Kidney capillary endothelial cell (primary cell): ENCODE data around the gene PPARGC1A.

ENCODE experiments used
- DNase-seq: peaks from one replicate; pipeline ENCODE4 v3.0.0-alpha.2; 2018; ENCODE audit warnings: low spot score

PPARGC1A gene

GRCh38 chr4:23839279-23839678, 50.6 kb downstream of the PPARGC1A start:
- no peak for DNase-seq

- DNase-seq: no peak
Measured at GRCh38 chr4:23838607-23839006, 51.2 kb downstream of the PPARGC1A start.

GRCh38 chr4:23838131-23838530, 51.7 kb downstream of the PPARGC1A start:
- no peak for DNase-seq

DNA sequence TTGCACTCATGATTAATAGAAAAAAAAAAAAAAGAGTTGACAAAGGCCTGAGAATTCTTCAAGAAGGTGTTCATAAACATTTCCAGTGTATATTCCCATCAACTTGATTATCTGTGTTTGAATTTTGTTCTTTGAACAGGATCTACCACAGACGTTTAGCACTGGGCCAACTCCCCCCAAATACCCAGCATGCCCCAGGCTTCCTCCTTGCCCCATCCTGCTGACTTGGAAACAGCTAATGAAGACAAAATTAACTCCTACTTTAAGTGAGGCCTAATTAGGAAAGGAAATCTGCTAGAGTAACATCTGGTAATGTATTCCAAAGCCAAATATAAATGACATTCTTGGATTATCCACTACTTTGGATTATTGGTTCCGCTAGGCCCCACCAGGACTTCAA, 52.5 kb downstream of the PPARGC1A start:
- no peak for DNase-seq

DNA sequence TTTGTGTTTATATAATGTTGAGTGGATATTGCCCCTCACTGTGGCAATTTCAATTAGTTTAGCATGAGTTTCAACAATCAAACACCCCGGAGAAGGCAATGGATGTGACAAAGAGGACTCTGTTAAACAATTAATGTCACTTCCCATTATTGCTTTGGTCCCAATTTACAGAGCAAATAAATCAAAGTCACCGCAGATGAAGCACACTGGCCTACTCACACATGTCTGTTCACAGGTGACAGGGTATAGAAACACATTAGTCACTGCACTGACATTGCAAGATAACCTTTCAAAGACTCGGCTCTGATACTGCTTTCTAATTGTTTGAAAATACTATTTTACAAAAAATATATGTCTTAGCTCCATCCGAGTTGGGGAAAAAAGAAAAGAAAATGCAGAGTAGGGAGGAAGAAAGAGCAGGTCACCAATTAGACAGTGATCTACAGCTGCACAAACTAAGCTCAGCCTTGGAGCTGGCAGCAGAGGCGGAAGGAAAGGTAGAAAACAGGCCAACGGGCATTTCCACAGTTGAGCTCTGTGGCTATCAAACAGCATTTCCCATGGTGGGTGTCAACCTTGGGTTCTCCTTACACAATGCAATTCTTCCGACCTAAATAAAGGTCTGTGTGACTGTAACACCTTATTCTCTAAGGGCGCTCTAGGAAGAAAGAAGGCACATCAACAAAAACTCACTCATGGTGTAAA, 53.9 kb downstream of the PPARGC1A start:
- DNase-seq: no peak

DNA sequence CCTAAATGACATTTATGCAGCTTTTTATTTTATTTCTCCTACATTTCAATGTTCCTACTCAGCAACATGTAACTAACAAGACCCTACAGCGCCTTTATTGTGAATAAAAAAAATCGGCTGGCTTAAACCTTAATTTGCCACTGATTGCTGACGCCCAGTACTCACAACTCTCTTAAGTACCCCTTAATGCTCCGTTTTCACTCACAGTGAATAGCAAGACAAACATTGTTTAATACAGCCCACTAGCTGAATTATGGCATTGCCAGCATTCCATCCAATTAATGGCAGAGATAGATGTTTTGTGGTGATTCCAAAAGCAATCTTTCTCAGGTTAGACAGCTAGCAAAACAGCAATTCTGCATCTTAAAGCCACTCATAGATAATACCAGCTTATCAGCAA, 61.1 kb downstream of the PPARGC1A start:
- DNase-seq: no peak

- DNase-seq: no peak
Measured at GRCh38 chr4:23828020-23828715, 61.7 kb downstream of the PPARGC1A start.

GRCh38 chr4:23822181-23822580, 67.7 kb downstream of the PPARGC1A start:
- DNase-seq: no peak

GRCh38 chr4:23819041-23819511, 70.8 kb downstream of the PPARGC1A start:
- no peak for DNase-seq

- no peak for DNase-seq
Measured at GRCh38 chr4:23818097-23818885, 71.6 kb downstream of the PPARGC1A start.

DNA sequence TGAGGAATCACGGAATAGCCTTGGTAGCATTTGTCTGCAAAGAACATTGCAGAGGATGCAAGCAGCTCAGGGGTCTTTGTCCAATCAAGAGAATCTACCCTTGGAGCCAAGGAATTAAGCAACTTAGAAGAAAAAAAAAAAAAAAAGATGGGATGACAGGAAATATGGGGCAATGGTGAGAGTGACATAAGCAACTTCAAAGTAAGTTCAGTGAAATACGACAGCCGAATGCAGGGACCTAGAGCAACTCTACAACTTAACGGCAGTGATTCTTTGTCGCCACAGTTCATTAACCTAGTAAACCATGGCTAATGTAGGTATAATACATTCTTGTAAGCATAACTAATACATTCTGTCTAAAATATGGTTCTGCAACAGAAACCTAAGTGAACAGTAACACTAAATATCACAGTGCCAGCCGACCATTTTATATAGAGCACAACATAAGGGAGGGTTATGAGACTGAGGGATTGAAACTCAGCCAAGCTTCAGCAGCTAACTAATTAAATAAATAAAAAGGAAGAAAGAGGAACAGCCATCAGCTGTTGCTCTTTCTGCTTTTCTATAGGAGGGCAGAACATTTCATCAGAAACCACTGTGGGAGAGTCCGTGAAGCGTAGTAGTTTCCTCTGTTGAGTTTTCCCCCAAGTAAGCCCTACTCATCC, 74.7 kb downstream of the PPARGC1A start:
- no peak for DNase-seq

- no peak for DNase-seq
Measured at GRCh38 chr4:23814587-23814986, 75.3 kb downstream of the PPARGC1A start.

DNA sequence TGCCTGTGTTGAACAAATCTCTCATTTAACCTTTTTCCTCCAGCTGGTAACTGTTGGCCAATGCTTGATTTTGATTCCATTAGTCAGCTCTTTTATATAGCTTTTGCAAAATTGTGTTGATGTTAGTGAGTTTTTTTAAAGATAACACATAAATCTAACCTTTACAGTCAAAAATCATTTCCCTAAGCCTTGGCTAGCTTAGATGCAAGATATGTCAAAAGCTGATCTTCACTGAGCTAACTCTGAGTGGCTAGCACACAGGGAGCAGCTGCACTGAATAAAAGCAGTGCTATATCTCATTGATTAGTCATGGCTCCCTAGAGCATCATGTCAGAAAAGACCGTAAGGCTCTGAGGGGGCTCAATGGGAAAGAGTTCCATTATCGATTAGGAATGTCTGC, 78.7 kb downstream of the PPARGC1A start:
- no peak for DNase-seq

- no peak for DNase-seq
Measured at GRCh38 chr4:23805450-23805851, 84.4 kb downstream of the PPARGC1A start.

GRCh38 chr4:23789762-23790161, 100.1 kb downstream of the PPARGC1A start:
- DNase-seq: no peak

DNA sequence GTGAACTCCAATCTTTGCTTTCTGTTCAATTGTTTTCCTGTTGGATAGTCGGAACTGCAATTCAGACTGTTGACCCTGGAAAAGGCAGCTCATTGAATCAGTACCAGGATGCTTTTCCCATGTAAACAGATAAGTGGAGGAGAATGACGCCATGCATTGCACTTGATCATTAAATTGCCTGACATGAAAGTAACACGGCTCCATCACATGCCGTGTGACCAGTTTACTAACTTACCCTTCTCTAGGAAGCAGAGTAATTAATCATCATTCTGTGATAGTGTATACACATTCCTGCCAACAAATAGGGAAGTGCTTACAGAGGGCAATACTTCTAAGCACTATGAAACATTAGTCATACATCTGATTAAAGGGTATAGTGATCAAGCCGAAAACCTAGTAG, 101.4 kb downstream of the PPARGC1A start:
- no peak for DNase-seq

DNA sequence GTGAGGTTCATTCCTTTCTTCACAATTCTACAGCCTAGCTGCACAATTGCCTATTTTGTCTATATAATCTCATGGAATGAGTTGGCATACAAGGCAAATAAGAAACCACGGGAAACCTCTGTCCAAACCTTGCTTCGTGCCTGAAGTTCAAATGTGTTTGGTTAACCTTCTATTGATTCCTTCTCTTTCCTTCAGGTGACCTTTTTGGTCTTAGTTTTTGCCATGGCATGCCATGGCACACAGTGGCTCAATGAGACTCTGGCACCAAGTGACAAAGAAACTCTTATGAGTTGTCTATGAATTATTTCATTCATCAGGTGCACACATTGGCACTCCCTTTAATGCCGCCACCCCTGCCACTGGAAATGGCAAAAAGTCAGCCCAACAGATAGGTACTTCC, 101.8 kb downstream of the PPARGC1A start:
- no peak for DNase-seq

DNA sequence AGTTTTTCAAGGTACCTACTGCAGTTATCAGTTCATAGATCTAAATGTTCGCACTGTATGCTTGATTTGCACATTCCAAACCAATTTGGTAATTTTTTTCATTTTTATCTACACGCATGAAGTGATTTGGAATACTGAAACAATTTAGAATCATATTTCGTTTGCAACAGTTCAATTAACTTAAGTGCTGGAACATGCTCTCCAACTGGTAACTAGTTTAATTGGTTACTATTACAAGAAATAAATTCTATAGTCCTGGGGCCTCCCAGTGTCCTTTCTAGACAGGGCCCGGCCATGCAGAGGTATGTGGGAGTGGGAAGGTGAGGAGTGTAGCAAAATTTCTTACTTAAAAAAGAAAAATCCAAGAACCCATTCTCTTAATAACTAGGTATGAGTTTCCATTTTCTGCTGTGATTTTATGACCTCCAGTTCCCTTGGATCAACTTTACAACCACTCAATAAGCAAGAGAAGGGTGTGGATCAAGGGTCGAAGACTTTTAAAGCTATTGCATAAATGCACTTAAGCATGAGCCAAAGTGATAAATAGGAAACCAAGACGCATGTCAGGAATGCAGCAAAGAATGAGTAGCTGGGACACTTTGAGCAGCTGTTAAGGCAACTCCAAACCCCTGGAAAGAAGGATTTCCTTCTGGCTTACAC, 106.9 kb downstream of the PPARGC1A start:
- DNase-seq: no peak

DNA sequence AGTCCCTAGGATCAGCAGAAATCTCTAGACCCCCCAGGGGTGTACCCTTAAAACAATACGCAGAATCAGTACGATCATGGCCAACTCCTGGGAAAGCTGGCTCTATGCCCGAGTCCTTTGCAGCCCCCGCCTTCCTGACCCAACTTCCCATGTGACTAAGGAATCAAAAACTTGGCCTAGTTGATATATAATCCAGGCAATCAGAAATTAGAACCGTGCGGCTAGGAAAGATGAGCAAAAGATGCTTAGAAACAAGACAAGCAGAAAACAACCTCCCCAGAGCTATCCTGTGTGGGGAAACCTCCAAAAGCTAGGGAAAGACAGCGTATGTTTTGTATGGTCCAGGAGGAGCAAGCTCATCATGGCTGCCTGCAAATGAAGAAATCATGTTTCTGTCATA, 110.0 kb downstream of the PPARGC1A start:
- DNase-seq: no peak

DNA sequence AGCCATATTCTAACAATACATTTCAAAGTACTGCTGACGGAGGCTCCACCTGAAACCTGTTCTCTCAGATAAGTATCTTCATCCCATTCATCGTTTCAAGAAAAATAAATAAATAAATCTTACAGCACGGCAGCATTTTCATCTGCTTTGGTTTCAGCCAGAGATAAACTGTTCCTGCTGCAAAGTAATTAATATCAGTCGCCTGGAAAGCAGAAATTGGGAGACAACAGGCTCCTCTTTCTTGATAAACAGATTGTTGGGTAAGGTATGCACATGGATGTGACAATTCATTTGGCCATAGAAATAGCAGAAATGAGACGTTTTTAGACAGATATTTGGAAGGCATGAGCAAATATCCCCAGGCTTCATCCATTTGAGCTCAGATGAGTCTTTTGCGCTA, 110.4 kb downstream of the PPARGC1A start:
- no peak for DNase-seq

DNA sequence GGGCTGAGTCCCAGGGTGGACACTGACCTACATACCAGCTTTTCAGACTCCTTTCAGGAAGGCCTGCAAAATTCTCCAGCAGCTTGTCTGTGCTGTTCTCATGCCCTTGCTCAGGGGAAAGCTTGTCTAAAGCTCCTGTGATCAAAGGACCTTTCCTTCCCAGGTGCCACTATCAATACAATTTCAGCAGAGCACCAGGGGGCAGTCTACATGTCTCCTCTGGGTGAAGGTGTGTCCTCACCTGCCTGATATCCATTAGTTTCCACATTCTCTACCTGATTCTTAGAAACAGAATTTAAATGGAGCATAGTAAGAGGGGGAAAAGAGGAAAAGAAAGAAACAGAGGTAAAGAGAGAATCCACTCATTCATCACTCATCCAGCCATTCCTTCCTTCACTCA, 114.2 kb downstream of the PPARGC1A start:
- no peak for DNase-seq

- DNase-seq: no peak
Measured at GRCh38 chr4:23774909-23775308, 114.9 kb downstream of the PPARGC1A start.
